Femur (tissue), 1 donor: ENCODE measurements around the gene SCN5A.

ENCODE experiments used
- DNase-seq: peaks from one replicate; pipeline ENCODE4 v3.0.0-alpha.2; 2017

SCN5A gene

DNA sequence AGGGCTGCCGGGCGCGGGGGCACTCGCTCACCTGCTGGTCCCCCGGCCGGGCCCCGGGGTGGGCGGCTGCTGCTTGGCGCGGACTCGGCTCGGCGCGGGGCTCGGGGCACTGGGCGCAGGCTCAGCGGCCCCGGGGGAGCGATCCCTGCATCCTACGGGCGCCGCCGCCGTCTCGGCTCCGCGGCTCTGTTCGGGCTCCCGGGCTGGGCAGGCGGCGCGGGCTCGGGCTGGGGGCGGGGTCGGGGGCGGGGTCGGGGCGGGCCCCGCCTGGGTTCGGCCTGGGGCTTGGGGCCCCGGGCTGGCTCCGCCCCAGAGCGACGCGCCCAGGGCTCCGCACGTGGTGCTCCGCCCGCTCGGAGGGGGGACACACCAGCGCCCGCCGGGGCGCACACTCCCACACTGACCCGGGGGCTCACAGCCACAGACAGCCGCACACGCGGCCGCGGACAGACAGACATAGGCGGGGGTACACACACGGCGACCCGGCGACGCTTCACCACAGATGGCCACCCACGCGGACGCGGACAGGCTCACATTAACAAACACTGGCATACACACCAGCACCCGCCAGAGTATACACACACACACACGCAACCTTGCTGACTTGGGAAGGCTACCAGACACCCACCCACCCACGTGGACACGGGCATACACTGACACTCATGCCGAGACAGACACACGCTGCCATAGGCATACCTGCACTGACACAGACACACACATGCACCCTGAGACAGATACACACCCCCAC, at the start of gene SCN5A:
SCN5A (minus strand) TSS at position 188 of the 748 bp plus-strand sequence. CDS start 16,380 bp downstream, outside the sequence.
- DNase-seq: peak; percentile 75

GRCh38 chr3:38698760-38699159, 49.3 kb upstream of the SCN5A start:
- DNase-seq: no peak

GRCh38 chr3:38698061-38698460, 48.6 kb upstream of the SCN5A start:
- DNase-seq: no peak

- DNase-seq: no peak
Observed at GRCh38 chr3:38696034-38696433, 46.5 kb upstream of the SCN5A start.

GRCh38 chr3:38690185-38690584, 40.7 kb upstream of the SCN5A start:
- DNase-seq: no peak

- no peak for DNase-seq
Observed at GRCh38 chr3:38689774-38690173, 40.3 kb upstream of the SCN5A start.

GRCh38 chr3:38689346-38689745, 39.9 kb upstream of the SCN5A start:
- DNase-seq: no peak

GRCh38 chr3:38687321-38687720, 37.8 kb upstream of the SCN5A start:
- DNase-seq: no peak

DNA sequence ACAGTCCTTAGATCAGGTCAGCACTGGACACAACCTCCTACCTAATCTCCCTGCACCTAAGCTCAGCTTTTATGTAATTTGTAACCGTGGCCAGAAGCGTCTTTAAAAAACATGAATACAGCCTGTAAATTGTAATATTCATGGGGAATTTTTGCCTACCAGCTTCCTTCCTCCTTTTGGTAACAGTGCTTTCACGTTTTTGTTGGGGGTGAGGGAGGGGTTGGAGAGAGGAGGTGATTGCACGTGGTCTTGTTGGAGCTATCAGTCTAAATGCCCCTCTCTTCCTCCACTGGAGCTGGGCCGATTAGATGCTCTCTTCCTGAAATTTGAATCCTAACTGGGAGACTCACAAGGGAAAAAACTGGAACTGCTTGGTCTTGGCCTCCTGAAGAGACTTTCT, 35.1 kb upstream of the SCN5A start:
- DNase-seq: no peak

DNA sequence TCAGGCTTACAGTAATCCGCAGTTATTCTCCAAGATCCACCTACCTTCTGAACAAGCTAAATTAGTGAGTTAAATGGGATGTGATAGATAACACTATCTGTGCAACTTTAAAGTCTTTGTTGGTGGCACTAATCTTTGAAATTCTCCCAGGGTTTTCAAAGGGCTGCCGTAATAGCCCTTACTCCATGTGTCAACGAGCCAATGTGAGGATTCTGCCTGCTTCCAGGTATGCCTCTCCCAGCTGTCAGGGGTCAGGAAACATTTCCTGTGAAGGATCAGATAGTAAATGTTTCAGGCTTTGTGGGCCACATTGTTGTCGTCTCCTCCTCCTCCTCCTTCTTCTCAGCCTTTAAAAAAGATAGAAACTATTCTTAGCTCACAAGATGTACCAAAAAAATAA, 20.2 kb upstream of the SCN5A start:
- DNase-seq: no peak

- no peak for DNase-seq
Observed at GRCh38 chr3:38662544-38662943, 13.1 kb upstream of the SCN5A start.

DNA sequence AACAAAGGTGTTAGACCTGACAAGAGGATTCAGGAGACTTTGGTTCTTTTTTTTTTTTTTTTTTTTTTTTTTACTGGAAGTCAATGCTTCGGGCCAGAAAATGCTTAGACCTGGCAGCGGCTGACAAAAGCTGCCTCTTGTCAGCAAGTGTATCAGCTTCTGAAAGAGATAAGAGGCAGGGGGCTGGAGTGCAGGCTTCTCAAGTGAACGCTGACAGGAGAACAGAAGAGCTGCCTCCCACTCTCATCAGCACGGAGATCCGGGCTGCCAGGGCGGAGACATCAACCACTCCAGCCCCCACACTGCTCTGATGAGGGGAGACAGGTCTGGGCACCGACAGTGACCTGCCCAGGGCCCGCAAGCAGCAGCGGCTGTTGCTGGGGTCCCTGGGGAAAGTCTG, 9.4 kb upstream of the SCN5A start:
- DNase-seq: no peak

GRCh38 chr3:38657369-38657768, 7.9 kb upstream of the SCN5A start:
- DNase-seq: no peak

DNA sequence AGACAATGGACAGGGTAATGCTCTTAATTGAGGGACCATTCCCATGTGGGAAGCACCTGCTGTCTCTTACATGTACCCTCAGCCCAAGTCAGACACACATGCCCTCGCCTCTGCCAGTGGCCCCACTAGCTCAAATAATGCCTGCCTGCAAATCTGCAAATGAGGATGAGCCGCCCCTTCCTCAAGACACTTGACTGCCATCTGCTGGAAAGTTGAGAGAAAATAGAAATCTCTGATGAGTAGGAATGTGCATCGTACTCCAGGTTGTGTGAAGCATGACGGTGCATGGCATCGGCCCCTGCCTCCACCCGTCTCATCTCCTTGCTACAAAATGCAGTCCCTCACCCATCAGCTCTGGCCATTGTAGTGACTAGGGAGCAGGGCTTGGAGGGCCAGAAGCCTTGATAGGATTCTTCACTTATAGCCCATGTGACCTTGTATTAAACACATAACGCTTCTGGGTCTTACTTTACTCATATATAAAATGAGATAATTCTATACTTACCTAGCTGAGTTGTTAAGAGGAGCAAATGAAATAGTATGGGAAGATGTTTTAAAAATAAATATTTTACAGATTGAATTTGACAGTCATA, 6.3 kb upstream of the SCN5A start:
- DNase-seq: no peak

DNA sequence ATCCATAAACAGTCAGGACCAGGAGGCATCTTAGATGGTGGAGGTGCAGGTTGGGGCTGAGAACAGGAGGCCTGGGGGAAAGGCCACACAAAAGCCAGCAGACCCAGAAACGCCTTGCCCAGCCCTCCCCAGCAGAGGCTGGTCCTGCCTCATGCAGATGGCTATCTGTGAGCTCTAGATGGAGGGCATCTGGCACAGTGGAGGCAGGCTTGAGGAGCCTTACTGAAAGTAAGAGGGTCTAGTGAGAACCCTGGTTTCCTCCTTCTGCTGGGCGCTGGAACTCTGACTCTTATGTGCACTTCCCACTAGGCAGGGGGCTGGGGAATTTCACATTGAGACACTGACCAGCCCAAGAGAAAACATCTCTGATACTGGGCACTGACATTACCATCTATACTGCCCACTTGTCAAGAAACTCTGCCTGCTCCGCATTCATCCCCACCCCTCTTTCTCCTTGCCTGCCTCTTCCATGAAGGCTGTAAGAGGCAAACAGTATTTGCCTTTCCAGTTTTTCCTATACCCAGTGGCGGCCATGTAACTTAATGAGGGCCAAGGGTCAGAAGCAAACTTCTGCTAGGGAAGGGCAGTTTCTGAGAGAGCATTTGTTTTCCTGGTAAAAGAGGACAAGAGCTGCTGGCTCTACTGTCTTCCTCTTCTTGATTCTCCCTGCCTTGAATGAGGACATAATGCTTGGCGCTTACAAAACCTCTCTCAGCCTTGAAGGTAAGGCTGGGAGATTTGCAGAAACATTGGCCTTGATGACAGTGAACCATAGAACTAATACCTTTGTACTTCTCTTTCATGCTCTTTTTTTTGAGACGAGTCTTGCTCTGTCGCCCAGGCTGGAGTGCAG, 4.4 kb upstream of the SCN5A start:
- DNase-seq: no peak

GRCh38 chr3:38652934-38653333, 3.4 kb upstream of the SCN5A start:
- DNase-seq: no peak

DNA sequence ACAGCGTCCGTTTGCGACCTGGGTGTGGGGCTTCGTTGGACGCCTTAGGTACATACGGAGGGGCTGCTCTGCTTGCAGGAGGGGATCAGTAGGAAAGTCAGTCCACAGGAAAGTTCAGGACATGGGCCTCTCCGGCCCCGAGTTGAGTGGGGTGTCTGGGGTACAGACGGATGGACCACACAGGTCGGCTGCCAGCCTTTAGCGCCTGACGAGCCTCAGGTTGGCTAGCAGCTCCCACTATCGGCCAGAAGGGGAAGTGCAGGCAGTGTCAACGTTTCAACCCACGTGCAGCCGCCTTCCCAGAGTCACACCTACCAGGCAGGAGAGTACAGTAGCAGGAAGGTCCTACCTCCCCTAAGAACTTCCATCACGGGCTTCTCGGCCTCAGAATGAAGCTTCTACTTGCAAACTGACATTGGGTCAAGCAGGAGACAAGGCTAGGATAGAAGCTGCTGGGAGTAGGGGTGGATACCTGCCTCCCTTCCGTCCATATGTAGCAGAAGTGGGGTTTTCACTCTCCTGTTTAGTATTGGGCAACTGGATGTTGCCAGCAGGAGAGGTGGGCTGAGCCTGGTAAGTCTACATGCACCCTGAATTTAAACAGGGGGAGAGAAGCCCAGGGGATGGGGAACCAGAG, 1.8 kb upstream of the SCN5A start:
- DNase-seq: peak; percentile 65

DNA sequence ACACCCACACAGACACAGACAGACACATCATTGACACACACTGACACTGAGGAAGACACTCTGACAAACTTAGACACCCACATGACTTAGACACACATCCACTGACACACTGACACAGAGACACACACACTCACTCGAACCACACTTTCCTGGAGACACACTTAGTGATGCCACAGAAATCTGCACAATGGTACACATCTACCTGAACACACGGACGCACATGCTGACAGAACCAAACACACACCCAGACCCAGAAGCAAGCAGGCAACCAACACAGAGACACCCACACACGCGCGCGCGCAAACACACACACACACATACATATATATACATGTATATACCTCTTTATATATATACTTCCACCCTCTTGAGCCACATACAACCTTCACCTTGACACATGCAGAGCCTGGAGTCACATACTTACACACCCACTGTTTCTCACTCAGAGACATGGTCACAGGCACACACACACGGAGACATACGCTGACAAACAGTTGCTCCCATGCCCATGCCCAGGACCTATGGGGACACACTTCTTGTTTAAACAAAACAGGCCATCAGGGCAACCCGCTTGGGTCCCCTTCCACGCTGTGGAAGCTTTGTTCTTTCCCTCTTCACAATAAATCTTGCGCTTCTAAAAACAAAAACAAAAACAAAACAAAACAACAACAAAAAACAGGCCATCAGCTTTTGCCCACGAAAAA, 913 bp upstream of the SCN5A start:
- no peak for DNase-seq

DNA sequence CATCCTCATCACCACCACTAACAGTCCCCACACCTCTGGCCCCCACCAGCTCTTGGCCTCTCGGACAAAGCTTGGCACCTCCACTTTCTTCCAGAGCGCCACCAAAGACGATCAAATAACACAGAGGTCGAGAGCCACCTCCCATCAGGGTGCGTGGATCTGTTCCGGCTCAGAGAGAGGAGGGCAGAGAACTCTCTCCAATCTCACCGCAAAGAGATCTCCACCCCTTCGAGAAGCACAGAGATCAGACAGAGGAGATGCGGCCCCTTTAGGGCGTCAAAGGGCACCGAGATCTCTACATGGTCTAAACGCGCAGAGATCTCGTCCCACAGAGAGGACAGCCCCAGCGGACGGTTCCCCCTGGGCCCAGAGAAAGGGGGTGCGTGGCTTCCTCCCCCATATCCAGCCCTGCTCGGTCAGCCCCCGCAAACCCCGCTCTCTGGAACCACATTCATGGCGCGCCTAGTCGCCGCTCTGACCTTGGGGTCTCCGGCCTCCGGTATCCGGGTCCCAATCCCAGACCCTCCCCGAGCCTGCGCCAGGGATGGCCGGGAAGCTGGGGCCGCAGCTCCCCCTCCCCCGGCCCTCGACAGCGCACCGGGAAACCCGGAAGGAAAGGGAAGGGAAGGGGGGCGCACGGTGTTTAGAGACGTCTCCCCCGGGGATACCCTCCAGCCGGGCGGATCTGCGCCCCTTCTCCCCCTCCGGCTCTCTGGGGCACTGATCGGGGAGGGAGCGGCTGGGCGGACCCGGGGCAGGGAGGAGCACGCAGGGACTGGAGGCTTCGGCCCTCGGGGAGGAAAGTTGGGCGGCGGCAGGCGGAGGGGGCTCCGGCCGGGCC, 608 bp downstream of the SCN5A start:
- DNase-seq: no peak

DNA sequence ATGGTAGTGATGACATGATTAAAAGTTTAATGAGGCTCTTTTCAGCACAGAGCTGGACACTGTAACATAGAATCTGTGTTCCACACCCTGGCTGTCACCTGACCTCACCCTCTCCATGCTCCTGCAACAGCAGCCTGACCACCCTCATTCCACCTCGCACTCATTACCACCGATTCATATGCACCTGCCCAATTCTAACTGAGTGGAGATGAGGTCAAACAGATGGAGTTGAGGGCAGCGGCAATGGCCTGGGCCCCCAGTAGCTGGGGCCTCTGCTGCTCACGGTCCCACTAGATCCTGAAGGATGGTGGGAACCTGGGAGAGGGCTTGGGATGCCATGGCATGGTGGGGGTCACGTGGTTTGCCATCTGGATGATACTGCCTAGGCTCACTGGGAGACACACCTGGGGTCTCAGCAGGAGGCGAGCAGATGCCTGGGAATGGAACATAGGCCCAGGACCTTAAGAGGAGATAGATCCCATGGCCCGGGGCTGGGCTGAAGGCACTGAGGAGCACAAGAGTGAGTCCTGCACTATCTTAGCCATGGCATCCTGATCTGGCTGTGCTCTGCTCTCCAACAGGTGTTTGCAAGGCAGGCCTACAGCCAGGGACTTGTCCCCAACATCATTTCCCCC, 1.3 kb downstream of the SCN5A start:
- DNase-seq: no peak
